ENCODE results near the gene PAGE2B. TPM values are rescaled to one million over a fixed set of nuclear protein-coding genes. Genes with fewer than 3 reads are reported as not detected.
"Not testable (repeated sequence)": the region's sequence is repeated elsewhere in the genome, so short reads cannot be mapped to it uniquely, and the experiment has no call there.

PAGE2B gene, protein sequence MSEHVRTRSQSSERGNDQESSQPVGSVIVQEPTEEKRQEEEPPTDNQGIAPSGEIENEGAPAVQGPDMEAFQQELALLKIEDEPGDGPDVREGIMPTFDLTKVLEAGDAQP
- total RNA-seq, result under 1 TPM; 0.55 to 0.70 TPM

- no peaks in the 10 kb centered on the region for H3K9me3 Mint-ChIP-seq (ENCODE audit: low read depth)
- H3K27me3 Mint-ChIP-seq, result no peaks in the 10 kb centered on the region
- ATAC-seq, result no peak
Measured at GRCh38 chrX:55074851-55075467, at the start of gene PAGE2B. TSS of gene PAGE2B (plus strand) at chrX:55075030. CDS start at chrX:55076042, 1,012 bp downstream.

DNA sequence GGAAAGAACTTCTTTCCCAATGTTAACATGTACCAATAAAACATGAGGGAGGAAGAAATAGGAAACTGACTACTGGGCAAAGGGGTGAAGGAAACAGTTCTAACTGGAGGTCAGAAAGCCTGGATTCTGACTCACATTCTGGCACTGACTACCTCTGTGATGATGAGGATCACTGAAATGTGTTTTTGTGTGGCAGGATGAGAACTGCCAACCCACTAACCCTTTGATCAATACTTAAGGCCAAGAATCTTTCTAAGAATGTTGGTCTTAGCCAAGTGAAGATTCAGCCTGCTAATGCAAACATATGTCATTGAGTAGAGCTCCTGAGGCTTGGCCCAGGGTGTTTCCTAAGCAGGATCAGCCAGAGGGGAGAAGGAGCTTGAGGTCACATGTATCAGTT lies 48.7 kb upstream of the PAGE2B start:
- intact Hi-C loops (cut with DNase I, micrococcal nuclease), result no loop called here
- POLR2A ChIA-PET, result no interaction called here
- Mint-ChIP-seq H3K4me1 (peaks cover 8% of the 10 kb centered on the region), H3K27ac (no peak overlapping the region), H3K9me3 (ENCODE audit: low read depth) (no peaks in the 10 kb centered on the region), H3K36me3 (ENCODE audit: low read depth) (peaks cover 2% of the 10 kb centered on the region), H3K4me3 (no peak overlapping the region), H3K27me3 (no peaks in the 10 kb centered on the region)
- no peak for DNase-seq
- ATAC-seq, result no peak
- CTCF ChIA-PET, result no interaction called here

More at GRCh38 chrX:55074851-55075467, at the start of gene PAGE2B:
- no peak for DNase-seq
- no peak within 1 kb of the TSS for H3K4me3 Mint-ChIP-seq
- no peak within 1 kb of the TSS for H3K27ac Mint-ChIP-seq
- intact Hi-C loops (cut with DNase I, micrococcal nuclease), result no loop called here
- POLR2A ChIA-PET, result no interaction called here
- H3K36me3 Mint-ChIP-seq (ENCODE audit: low read depth), result no peaks in the 10 kb centered on the region
- CTCF ChIA-PET, result no interaction called here
- no peaks in the 10 kb centered on the region for H3K4me1 Mint-ChIP-seq

- Mint-ChIP-seq H3K36me3 (ENCODE audit: low read depth) (no peaks in the 10 kb centered on the region), H3K4me3 (no peak overlapping the region), H3K27me3 (no peaks in the 10 kb centered on the region)
Measured at GRCh38 chrX:55026840-55027239, 48.0 kb upstream of the PAGE2B start.

DNA sequence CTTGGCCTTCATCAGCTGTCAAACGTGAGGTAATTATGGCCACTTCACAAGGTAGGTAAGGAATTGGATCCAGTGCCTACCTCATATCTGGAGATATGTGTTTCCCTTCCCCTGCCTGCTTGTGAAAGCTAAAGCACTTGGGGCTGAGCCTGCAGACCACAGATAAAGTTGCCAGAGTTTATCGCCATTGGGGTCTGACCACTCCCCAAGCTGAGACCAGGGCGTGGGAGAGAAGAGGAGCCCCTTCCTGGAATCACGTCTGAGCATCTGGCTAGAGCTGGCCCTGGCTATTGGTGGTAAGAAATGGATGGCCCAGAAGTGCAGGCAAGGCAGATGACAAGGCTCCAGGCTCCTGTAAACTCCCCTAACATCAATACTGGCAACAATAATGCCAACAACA lies 46.8 kb upstream of the PAGE2B start:
- H3K4me1 Mint-ChIP-seq, result peaks cover 8% of the 10 kb centered on the region
- ChIA-PET POLR2A (interaction anchor here (0.7 kb wide), 1 partner anchor 51 kb away, joined by 3 read pairs; no protein-coding TSS in a partner anchor), CTCF (interaction anchor here (0.8 kb wide), 1 partner anchor 64 kb away, joined by 4 read pairs; no protein-coding TSS in a partner anchor)
- H3K4me3 Mint-ChIP-seq, result no peak overlapping the region
- no peak overlapping the region for H3K27ac Mint-ChIP-seq
- no peaks in the 10 kb centered on the region for H3K36me3 Mint-ChIP-seq (ENCODE audit: low read depth)
- no peaks in the 10 kb centered on the region for H3K27me3 Mint-ChIP-seq
- no peaks in the 10 kb centered on the region for H3K9me3 Mint-ChIP-seq (ENCODE audit: low read depth)
- ATAC-seq (no peak), DNase-seq (no peak)
- intact Hi-C loops (cut with DNase I, micrococcal nuclease), result no loop called here

More at GRCh38 chrX:55026840-55027239, 48.0 kb upstream of the PAGE2B start:
- DNase-seq (no peak), ATAC-seq (no peak)
- intact Hi-C loops (cut with DNase I, micrococcal nuclease), result no loop called here
- ChIA-PET CTCF (no interaction called here), POLR2A (no interaction called here)
- Mint-ChIP-seq H3K27ac (no peak overlapping the region), H3K4me1 (peaks cover 8% of the 10 kb centered on the region), H3K9me3 (ENCODE audit: low read depth) (no peaks in the 10 kb centered on the region)

DNA sequence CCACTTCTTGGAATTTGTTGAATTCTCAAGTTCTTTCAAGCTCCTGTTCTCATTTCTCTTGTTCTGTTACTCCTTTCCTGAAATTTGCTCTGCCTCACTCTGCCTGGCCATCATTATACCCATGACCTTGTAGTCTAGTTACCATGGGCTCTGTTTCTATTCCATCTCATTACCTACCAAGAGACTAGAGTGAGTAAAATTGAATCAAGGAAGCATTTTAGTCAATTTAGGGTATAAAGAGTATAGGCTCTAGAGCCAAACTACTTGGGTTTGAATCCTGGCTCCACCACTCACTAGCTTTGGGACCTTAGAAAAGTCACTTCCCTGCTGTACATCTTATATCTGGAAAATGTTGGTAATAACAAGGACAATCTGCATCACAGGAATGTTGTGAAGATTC lies 46.2 kb upstream of the PAGE2B start:
- no peaks in the 10 kb centered on the region for H3K27me3 Mint-ChIP-seq
- no peaks in the 10 kb centered on the region for H3K9me3 Mint-ChIP-seq (ENCODE audit: low read depth)
- ChIA-PET CTCF (no interaction called here), POLR2A (no interaction called here)
- intact Hi-C loops (cut with DNase I, micrococcal nuclease), result no loop called here
- DNase-seq, result no peak
- peaks cover 8% of the 10 kb centered on the region for H3K4me1 Mint-ChIP-seq
- H3K27ac Mint-ChIP-seq, result no peak overlapping the region
- no peaks in the 10 kb centered on the region for H3K36me3 Mint-ChIP-seq (ENCODE audit: low read depth)
- H3K4me3 Mint-ChIP-seq, result no peak overlapping the region
- ATAC-seq, result no peak

DNA sequence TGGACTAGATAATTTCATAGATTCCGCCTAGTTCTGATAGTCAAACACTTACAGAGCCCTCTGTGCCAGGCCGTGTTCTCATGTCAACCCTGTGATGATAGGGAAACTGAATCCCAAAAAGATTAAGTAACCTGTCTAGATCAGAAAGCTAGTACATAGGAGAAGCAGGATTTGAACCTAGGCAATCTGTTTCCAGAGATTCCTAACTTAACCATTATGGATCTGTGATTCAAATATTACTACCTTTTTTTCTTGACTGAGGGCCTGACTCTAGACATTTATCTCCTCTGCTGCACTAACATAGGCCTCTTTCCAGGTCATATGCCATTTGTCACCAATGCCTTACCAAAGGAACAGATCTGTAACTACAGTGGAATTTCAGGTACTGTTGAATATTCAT lies 45.5 kb upstream of the PAGE2B start:
- ChIA-PET CTCF (no interaction called here), POLR2A (no interaction called here)
- ATAC-seq, result no peak
- no peak overlapping the region for H3K27ac Mint-ChIP-seq
- DNase-seq, result no peak
- H3K9me3 Mint-ChIP-seq (ENCODE audit: low read depth), result no peaks in the 10 kb centered on the region
- H3K4me1 Mint-ChIP-seq, result peaks cover 8% of the 10 kb centered on the region
- no peak overlapping the region for H3K4me3 Mint-ChIP-seq
- no peaks in the 10 kb centered on the region for H3K27me3 Mint-ChIP-seq
- intact Hi-C loops (cut with DNase I, micrococcal nuclease), result no loop called here
- no peaks in the 10 kb centered on the region for H3K36me3 Mint-ChIP-seq (ENCODE audit: low read depth)

DNA sequence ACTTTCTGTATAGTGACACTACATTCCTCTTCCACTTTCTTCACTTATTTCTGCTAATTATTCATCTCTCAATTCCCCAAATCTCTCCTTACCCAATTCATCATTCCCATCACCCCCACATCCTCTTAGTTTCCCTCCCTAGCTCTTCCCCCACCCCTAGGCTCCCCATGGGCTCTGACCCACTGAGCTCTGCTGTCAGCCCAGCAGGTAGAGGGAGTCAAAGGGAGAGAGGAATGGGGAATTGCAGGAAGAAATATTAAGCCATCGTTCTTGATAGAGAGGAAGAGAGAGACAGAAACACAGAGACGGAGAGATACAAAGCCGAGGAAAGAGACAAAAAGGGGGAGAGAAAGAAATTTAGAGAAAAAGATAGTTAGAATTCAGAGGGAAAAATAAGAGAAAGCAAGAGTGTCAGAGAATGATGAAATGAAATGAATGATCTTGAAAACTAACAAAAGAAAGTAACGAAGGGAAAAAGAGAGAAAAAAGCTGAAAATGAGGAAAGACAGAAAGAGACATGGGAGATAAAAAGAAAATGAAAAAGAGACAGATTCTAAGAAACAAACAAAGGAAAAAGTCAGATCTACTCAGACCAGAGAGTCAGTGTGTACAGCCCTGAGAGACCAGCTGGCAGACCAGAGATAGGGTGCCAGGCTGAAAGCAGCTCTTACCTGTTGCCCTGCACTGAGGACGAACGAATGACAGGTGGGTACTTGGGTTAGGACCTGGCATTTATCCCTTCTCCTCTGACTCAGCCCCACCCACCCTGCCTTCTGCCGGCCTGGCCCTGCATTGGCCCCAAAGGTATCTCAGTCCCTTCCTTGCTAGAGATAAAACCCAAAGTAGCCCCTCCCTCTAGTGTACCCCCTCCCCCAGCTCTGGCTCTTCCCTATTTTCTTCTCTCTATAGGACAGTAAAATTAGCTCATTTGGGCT lies 44.3 kb upstream of the PAGE2B start, which contains the start of gene ALAS2:
TSS of gene ALAS2 (minus strand) at position 707 of the 935 bp plus-strand sequence. CDS start 4,977 bp downstream, outside the sequence.
- no peak for DNase-seq
- intact Hi-C loops (cut with DNase I, micrococcal nuclease), result no loop called here
- Mint-ChIP-seq H3K27ac (no peak within 1 kb of the TSS), H3K36me3 (ENCODE audit: low read depth) (no peaks in the 10 kb centered on the region), H3K9me3 (ENCODE audit: low read depth) (no peaks in the 10 kb centered on the region), H3K27me3 (no peaks in the 10 kb centered on the region), H3K4me1 (peaks cover 8% of the 10 kb centered on the region), H3K4me3 (no peak within 1 kb of the TSS)
- no peak for ATAC-seq
- POLR2A ChIA-PET, result no interaction called here
- CTCF ChIA-PET, result no interaction called here

- ATAC-seq (no peak), DNase-seq (no peak)
- Mint-ChIP-seq H3K9me3 (ENCODE audit: low read depth) (no peaks in the 10 kb centered on the region), H3K4me1 (no peaks in the 10 kb centered on the region), H3K4me3 (no peak overlapping the region), H3K27me3 (no peaks in the 10 kb centered on the region), H3K27ac (no peak overlapping the region), H3K36me3 (ENCODE audit: low read depth) (no peaks in the 10 kb centered on the region)
- ChIA-PET CTCF (no interaction called here), POLR2A (no interaction called here)
- intact Hi-C loops (cut with DNase I, micrococcal nuclease), result no loop called here
Measured at GRCh38 chrX:55033429-55033828, 41.4 kb upstream of the PAGE2B start.

- Mint-ChIP-seq H3K27ac (no peak overlapping the region), H3K27me3 (no peaks in the 10 kb centered on the region), H3K9me3 (ENCODE audit: low read depth) (no peaks in the 10 kb centered on the region), H3K36me3 (ENCODE audit: low read depth) (no peaks in the 10 kb centered on the region), H3K4me1 (no peaks in the 10 kb centered on the region), H3K4me3 (no peak overlapping the region)
- no peak for ATAC-seq
- no peak for DNase-seq
- ChIA-PET CTCF (interaction anchor here (0.6 kb wide), 1 partner anchor 1722 kb away, joined by 3 read pairs; no protein-coding TSS in a partner anchor), POLR2A (no interaction called here)
- intact Hi-C loops (cut with DNase I, micrococcal nuclease), result no loop called here
Measured at GRCh38 chrX:55039471-55039870, 35.4 kb upstream of the PAGE2B start.

- CTCF ChIA-PET, result no interaction called here
- no peak overlapping the region for H3K27ac Mint-ChIP-seq
- no peak overlapping the region for H3K4me3 Mint-ChIP-seq
- H3K9me3 Mint-ChIP-seq (ENCODE audit: low read depth), result no peaks in the 10 kb centered on the region
- intact Hi-C loops (cut with DNase I, micrococcal nuclease), result no loop called here
- H3K4me1 Mint-ChIP-seq, result no peaks in the 10 kb centered on the region
- POLR2A ChIA-PET, result no interaction called here
- H3K36me3 Mint-ChIP-seq (ENCODE audit: low read depth), result no peaks in the 10 kb centered on the region
- no peaks in the 10 kb centered on the region for H3K27me3 Mint-ChIP-seq
- no peak for DNase-seq
- ATAC-seq, result no peak
Measured at GRCh38 chrX:55041514-55041913, 33.3 kb upstream of the PAGE2B start.

DNA sequence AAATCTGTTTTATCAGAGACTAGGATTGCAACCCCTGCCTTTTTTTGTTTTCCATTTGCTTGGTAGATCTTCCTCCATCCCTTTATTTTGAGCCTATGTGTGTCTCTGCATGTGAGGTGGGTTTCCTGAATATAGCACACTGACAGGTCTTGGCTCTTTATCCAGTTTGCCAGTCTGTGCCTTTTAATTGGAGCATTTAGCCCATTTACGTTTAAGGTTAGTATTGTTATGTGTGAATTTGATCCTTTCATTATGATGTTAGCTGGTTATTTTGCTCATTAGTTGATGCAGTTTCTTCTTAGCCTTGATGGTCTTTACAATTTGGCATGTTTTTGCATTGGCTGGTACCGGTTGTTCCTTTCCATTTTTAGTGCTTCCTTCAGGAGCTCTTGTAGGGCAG lies 24.2 kb upstream of the PAGE2B start:
- DNase-seq; POLR2A ChIA-PET; H3K27ac Mint-ChIP-seq; ATAC-seq; CTCF ChIA-PET; H3K4me1 Mint-ChIP-seq; H3K9me3 Mint-ChIP-seq (ENCODE audit: low read depth); intact Hi-C loops (cut with DNase I, micrococcal nuclease); H3K36me3 Mint-ChIP-seq (ENCODE audit: low read depth); H3K27me3 Mint-ChIP-seq; H3K4me3 Mint-ChIP-seq: not testable (repeated sequence)
